Activated naive CD4-positive, alpha-beta T cell treated with anti-CD3 and anti-CD28 coated beads, Interleukin-2, amount 50 U/mL, for 72 hours (primary cell): ENCODE results near the gene WDR19. TPM values are rescaled to one million over a fixed set of nuclear protein-coding genes. Genes with fewer than 3 reads are reported as not detected.
"Not testable (repeated sequence)": the region's sequence is repeated elsewhere in the genome, so short reads cannot be mapped to it uniquely, and the experiment has no call there.

Source experiments
- ATAC-seq, 2 donors: fragments of 150-1000 bp; cut with Tn5 transposase; 2 replicates each; pipeline ENCODE4 v1.10.0; 2021; ENCODE audit warnings: mild to moderate bottlenecking in 2 of 2, moderate library complexity in 2 of 2
- DNase-seq, 2 donors: peaks; one replicate each; pipeline ENCODE4 v3.0.0; 2021 to 2022; ENCODE audit warnings: low spot score in 2 of 2
- H3K27ac Mint-ChIP-seq, 2 donors: one replicate each; pipeline ENCODE4 v1.8.0; 2022; ENCODE audit warnings: mild to moderate bottlenecking in 2 of 2, mixed read lengths in 2 of 2
- H3K36me3 Mint-ChIP-seq, 2 donors: one replicate each; pipeline ENCODE4 v1.8.0; 2022; ENCODE audit warnings: mixed read lengths in 2 of 2
- H3K9me3 Mint-ChIP-seq, 2 donors: one replicate each; pipeline ENCODE4 v1.8.0; 2022; ENCODE audit warnings: mixed read lengths in 2 of 2
- total RNA-seq, 2 donors: library from RNA; stranded (reverse); gene quantifications; one replicate each; pipeline ENCODE4 v1.2.3, GENCODE V29; 2022

Gene WDR19
- total RNA-seq, 2 donors from 2014 or later, result 10.6 to 15.3 TPM

DNA sequence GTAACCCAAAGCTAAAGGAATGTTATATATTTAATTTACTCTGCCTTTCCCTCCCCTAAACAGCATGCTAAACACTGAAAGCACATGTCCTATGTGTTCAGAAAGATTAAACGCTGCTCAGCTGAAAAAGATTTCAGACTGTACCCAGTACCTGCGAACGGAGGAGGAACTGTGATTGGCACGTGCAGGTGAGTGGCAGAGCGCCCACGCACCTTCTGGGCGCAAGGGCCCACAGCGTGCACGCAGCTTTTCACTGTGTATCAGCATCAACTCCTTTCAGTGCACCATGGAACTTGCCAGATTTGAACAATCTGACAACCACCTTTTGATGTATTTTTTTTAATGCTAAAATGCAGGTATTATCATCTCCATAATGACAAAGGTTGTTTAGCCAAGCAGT is 96.1 kb downstream of the WDR19 start:
- Mint-ChIP-seq H3K9me3 (no peaks in the 10 kb centered on the region), H3K27ac (peak overlapping the region in 1 of 2 donors; percentile 36), H3K36me3 (peaks cover 0 to 4% of the 10 kb centered on the region in 2 donors)
- no peak for DNase-seq
- ATAC-seq, result no peak

- DNase-seq (no peak), ATAC-seq (no peak)
- H3K27ac Mint-ChIP-seq, result peak overlapping the region in 1 of 2 donors; percentile 45
Measured at GRCh38 chr4:39279416-39279815, 97.1 kb downstream of the WDR19 start.

DNA sequence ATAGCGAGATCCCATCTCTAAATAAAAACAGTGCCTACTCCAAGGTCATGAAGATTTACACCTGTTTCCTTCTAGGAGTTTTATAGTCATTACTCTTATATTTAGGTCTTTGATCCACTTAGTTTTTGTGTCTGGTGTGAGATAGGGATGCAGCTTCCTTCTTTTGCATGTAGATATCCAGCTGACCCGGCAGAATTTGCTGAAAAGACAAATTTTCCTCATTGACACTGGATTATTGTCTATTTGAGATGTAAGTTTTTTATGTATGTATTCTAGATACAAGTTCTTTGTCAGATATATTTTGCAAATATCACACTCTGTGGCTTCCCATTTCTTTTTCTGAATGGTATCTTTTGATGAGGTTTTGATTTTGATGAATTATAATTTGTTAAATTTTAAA is 98.4 kb downstream of the WDR19 start:
- ATAC-seq, result no peak
- H3K36me3 Mint-ChIP-seq, result no peaks in the 10 kb centered on the region
- no peaks in the 10 kb centered on the region for H3K9me3 Mint-ChIP-seq
- no peak overlapping the region for H3K27ac Mint-ChIP-seq
- DNase-seq, result no peak

More at GRCh38 chr4:39279416-39279815, 97.1 kb downstream of the WDR19 start:
- Mint-ChIP-seq H3K9me3 (no peaks in the 10 kb centered on the region), H3K36me3 (peaks cover 0 to 3% of the 10 kb centered on the region in 2 donors)

- peaks cover 0 to 20% of the 10 kb centered on the region in 2 donors for H3K36me3 Mint-ChIP-seq
- no peak overlapping the region for H3K27ac Mint-ChIP-seq
Measured at GRCh38 chr4:39285111-39285795, 102.9 kb downstream of the WDR19 start.

DNA sequence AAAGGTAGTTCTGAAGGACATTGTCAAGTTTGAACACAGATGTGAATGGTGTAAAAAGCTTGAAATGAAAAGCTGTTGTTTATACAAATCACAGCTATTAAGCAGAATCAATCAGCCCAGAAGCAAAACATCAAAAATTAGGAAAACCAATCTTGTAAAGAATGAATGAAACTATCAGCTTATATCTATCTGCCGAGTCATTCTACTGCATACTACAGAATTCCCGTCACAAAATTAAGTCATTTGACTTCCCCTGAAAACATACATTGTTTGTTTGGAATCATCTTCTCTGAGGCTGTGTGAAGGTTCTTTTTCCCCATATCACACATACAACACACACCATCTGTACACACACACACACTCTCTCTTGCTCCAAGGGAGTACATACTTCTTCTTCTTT is 103.5 kb downstream of the WDR19 start:
- ATAC-seq (no peak), DNase-seq (no peak)
- no peak overlapping the region for H3K27ac Mint-ChIP-seq
- peaks cover 0 to 20% of the 10 kb centered on the region in 2 donors for H3K36me3 Mint-ChIP-seq
- no peaks in the 10 kb centered on the region for H3K9me3 Mint-ChIP-seq

More at GRCh38 chr4:39285111-39285795, 102.9 kb downstream of the WDR19 start:
- ATAC-seq (no peak), DNase-seq (no peak)
- no peaks in the 10 kb centered on the region for H3K9me3 Mint-ChIP-seq

GRCh38 chr4:39286263-39286662 is 103.9 kb downstream of the WDR19 start:
- no peak for DNase-seq
- no peak for ATAC-seq
- Mint-ChIP-seq H3K36me3 (peaks cover 0 to 20% of the 10 kb centered on the region in 2 donors), H3K27ac (no peak overlapping the region), H3K9me3 (no peaks in the 10 kb centered on the region)

- peaks cover 0 to 20% of the 10 kb centered on the region in 2 donors for H3K36me3 Mint-ChIP-seq
- no peak for ATAC-seq
- no peaks in the 10 kb centered on the region for H3K9me3 Mint-ChIP-seq
- DNase-seq, result no peak
- H3K27ac Mint-ChIP-seq, result no peak overlapping the region
Measured at GRCh38 chr4:39287223-39287622, 104.9 kb downstream of the WDR19 start.

DNA sequence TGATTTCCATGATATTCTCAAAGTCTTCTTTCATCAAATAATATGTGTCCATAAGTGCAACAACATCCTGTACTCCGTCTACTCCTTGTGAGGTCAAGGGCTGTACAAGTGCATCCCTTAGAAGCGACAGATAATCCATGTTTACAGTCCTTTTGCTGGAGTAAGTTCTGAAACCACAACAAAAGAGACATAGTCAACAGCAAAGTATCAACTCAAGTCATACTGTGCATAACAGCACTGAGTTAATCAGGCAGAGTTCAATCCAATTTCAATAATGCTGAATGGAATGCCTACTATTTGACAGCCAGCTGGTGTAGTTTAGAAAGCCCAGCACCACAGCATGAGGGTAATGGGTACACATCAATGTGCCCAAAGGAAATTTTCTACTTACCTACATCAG is 109.4 kb downstream of the WDR19 start:
- Mint-ChIP-seq H3K27ac (peak overlapping the region in 1 of 2 donors; percentile 44), H3K36me3 (peaks cover 5 to 37% of the 10 kb centered on the region in 2 donors), H3K9me3 (no peaks in the 10 kb centered on the region)
- DNase-seq, result no peak
- peak in 1 of 2 donors; percentile 74 for ATAC-seq

DNA sequence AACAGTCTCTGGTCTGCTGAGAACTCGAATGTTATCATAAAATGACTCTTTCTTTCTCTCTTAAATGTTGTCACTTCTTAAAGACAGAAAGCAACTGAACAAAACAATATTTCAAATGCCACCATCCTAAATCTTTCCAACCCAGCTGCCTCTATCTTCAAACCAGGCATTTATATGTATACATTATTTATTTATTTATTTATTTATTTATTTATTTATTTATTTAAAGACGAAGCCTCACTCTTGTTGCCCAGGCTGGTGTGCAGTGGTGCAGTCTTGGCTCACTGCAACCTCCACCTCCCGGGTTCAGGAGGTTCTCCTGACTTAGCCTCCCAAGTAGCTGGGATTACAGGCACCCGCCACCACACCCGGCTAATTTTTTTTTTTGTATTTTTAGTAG is 110.1 kb downstream of the WDR19 start:
- ATAC-seq, DNase-seq, H3K9me3 Mint-ChIP-seq: not testable (repeated sequence)
- Mint-ChIP-seq H3K27ac (peak overlapping the region; percentile 44 to 52), H3K36me3 (peaks cover 7 to 37% of the 10 kb centered on the region in 2 donors)

GRCh38 chr4:39295784-39296183 is 113.5 kb downstream of the WDR19 start:
- H3K9me3 Mint-ChIP-seq, result no peaks in the 10 kb centered on the region
- H3K27ac Mint-ChIP-seq, result no peak overlapping the region
- peaks cover 17 to 52% of the 10 kb centered on the region in 2 donors for H3K36me3 Mint-ChIP-seq
- DNase-seq, result no peak
- no peak for ATAC-seq

GRCh38 chr4:39302901-39303300 is 120.6 kb downstream of the WDR19 start:
- Mint-ChIP-seq H3K9me3 (no peaks in the 10 kb centered on the region), H3K27ac (no peak overlapping the region), H3K36me3 (peaks cover 27 to 45% of the 10 kb centered on the region in 2 donors)
- DNase-seq, result no peak
- no peak for ATAC-seq

- Mint-ChIP-seq H3K9me3 (no peaks in the 10 kb centered on the region), H3K36me3 (peaks cover 34 to 45% of the 10 kb centered on the region in 2 donors), H3K27ac (no peak overlapping the region)
- no peak for ATAC-seq
- DNase-seq, result no peak
Measured at GRCh38 chr4:39303871-39304270, 121.5 kb downstream of the WDR19 start.

GRCh38 chr4:39304651-39305050 is 122.3 kb downstream of the WDR19 start:
- Mint-ChIP-seq H3K9me3 (no peaks in the 10 kb centered on the region), H3K27ac (peak overlapping the region in 1 of 2 donors; percentile 65), H3K36me3 (peaks cover 35 to 39% of the 10 kb centered on the region in 2 donors)
- no peak for ATAC-seq
- DNase-seq, result no peak

- DNase-seq (no peak), ATAC-seq (no peak)
- H3K36me3 Mint-ChIP-seq, result peaks cover 29 to 34% of the 10 kb centered on the region in 2 donors
- peak overlapping the region; percentile 2 to 29 for H3K27ac Mint-ChIP-seq
- no peaks in the 10 kb centered on the region for H3K9me3 Mint-ChIP-seq
Measured at GRCh38 chr4:39305912-39306677, 123.8 kb downstream of the WDR19 start.

DNA sequence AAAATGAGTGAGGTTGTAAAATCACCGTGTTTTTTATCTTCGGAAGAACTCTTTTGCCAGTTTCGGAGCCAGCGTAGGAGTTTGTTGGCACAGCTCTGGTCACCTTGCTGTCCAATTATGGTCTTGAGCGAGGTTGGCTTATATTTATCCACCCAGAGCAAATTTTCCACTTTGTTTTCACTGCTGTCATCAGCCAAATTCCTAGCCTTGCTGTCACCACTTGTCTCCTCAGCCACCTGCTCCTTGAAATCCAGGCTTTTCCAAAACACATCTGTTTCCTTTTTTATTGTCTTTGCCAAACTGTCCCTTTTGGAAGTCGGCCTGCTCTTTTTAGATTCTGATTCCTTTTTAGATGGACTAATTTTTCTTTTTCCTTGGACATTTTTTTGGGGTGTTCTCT is 126.3 kb downstream of the WDR19 start:
- H3K9me3 Mint-ChIP-seq, result no peaks in the 10 kb centered on the region
- no peak for ATAC-seq
- no peak for DNase-seq
- H3K27ac Mint-ChIP-seq, result peak overlapping the region in 1 of 2 donors; percentile 41
- H3K36me3 Mint-ChIP-seq, result peaks cover 25 to 32% of the 10 kb centered on the region in 2 donors

GRCh38 chr4:39312816-39313215 is 130.5 kb downstream of the WDR19 start:
- DNase-seq (no peak), ATAC-seq (no peak)
- Mint-ChIP-seq H3K36me3 (peaks cover 9 to 32% of the 10 kb centered on the region in 2 donors), H3K9me3 (no peaks in the 10 kb centered on the region), H3K27ac (no peak overlapping the region)

DNA sequence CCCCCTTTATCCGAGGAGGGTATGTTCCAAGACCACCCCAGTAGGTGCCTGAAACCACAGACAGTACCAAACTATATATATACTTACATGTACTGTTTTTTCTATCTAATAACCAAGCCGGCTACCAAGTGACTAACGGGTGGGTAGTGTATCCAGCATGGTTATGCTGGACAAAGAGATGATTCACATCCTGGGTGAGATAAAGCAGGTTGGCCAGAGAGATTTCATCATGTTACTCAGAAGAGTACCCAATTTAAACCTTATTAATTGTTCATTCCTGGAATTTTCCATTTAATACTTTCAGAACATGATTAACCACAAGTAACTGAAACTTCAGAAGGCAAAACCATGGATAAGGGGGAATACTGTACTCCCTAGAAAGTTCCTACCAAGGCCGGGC is 137.3 kb downstream of the WDR19 start:
- DNase-seq (no peak), ATAC-seq (peak in 1 of 2 donors; percentile 37)
- H3K36me3 Mint-ChIP-seq, result peaks cover 0 to 18% of the 10 kb centered on the region in 2 donors
- peak overlapping the region in 1 of 2 donors; percentile 54 for H3K27ac Mint-ChIP-seq
- no peaks in the 10 kb centered on the region for H3K9me3 Mint-ChIP-seq
